H9 (cell line): Measurements from ENCODE around the gene SLC16A14. TPM values are rescaled to one million over a fixed set of nuclear protein-coding genes. Genes with fewer than 3 reads are reported as not detected.

Experiments used
- DNase-seq: peaks from one replicate; pipeline ENCODE4 v3.0.0-alpha.2; 2017
- H2AFZ ChIP-seq: one replicate; pipeline ENCODE4 v1.6.1; 2013; ENCODE audit warnings: mild to moderate bottlenecking, low read length, control low read depth, moderate library complexity
- H2AK5ac ChIP-seq: 2 replicates; pipeline ENCODE4 v1.6.1; 2013; ENCODE audit warnings: low read length, control low read depth, mixed read lengths; ENCODE audit not compliant: insufficient read length
- H2BK120ac ChIP-seq: one replicate; pipeline ENCODE4 v1.6.1; 2013; ENCODE audit warnings: low read depth, mild to moderate bottlenecking, low read length, control low read depth, inconsistent platforms; ENCODE audit not compliant: poor library complexity, severe bottlenecking
- H2BK12ac ChIP-seq: 2 replicates; pipeline ENCODE4 v1.6.1; 2013; ENCODE audit warnings: low read length, control low read depth, mixed read lengths, low read depth; ENCODE audit not compliant: insufficient read length
- H2BK15ac ChIP-seq: 2 replicates; pipeline ENCODE4 v1.6.1; 2013; ENCODE audit warnings: low read depth, low read length, control low read depth
- H2BK20ac ChIP-seq: one replicate; pipeline ENCODE4 v1.6.1; 2013; ENCODE audit warnings: low read depth, mild to moderate bottlenecking, low read length, control low read depth, inconsistent platforms; ENCODE audit not compliant: poor library complexity, severe bottlenecking
- H2BK5ac ChIP-seq: 2 replicates; pipeline ENCODE4 v1.6.1; 2013; ENCODE audit warnings: low read length, control low read depth, mixed read lengths; ENCODE audit not compliant: insufficient read length
- H3K14ac ChIP-seq: 2 replicates; pipeline ENCODE4 v1.6.1; 2013; ENCODE audit warnings: low read length, control low read depth; ENCODE audit not compliant: insufficient read depth
- H3K18ac ChIP-seq: 2 replicates; pipeline ENCODE4 v1.6.1; 2013; ENCODE audit warnings: low read depth, mild to moderate bottlenecking, mixed read lengths, low read length, control low read depth; ENCODE audit not compliant: insufficient read length
- H3K23ac ChIP-seq: 2 replicates; pipeline ENCODE4 v1.6.1; 2013; ENCODE audit warnings: low read length, control low read depth, mixed read lengths, low read depth; ENCODE audit not compliant: insufficient read length
- H3K23me2 ChIP-seq: 2 replicates; pipeline ENCODE4 v1.6.1; 2013; ENCODE audit warnings: low read depth, mild to moderate bottlenecking, mixed read lengths, low read length, control low read depth; ENCODE audit not compliant: insufficient read length, poor library complexity, severe bottlenecking
- H3K27ac ChIP-seq: 2 replicates; pipeline ENCODE4 v1.5.1; 2013; ENCODE audit warnings: low read length, control low read depth, mixed read lengths, low read depth; ENCODE audit not compliant: insufficient read length
- H3K27me3 ChIP-seq: 2 replicates; pipeline ENCODE4 v1.6.1; 2013; ENCODE audit warnings: low read length, control low read depth, inconsistent platforms; ENCODE audit not compliant: insufficient read depth
- H3K4ac ChIP-seq: 2 replicates; pipeline ENCODE4 v1.6.1; 2013; ENCODE audit warnings: low read depth, mild to moderate bottlenecking, control low read depth, inconsistent platforms, low read length, moderate library complexity
- H3K4me1 ChIP-seq: 2 replicates; pipeline ENCODE4 v1.6.1; 2013; ENCODE audit warnings: low read length, control low read depth, inconsistent platforms; ENCODE audit not compliant: insufficient read depth
- H3K4me2 ChIP-seq: 2 replicates; pipeline ENCODE4 v1.6.1; 2013; ENCODE audit warnings: low read length, control low read depth, mixed read lengths; ENCODE audit not compliant: insufficient read length, insufficient read depth
- H3K56ac ChIP-seq: 2 replicates; pipeline ENCODE4 v1.6.1; 2013; ENCODE audit warnings: low read depth, mild to moderate bottlenecking, mixed read lengths, low read length, control low read depth; ENCODE audit not compliant: insufficient read length
- H3K79me1 ChIP-seq: 2 replicates; pipeline ENCODE4 v1.6.1; 2013; ENCODE audit warnings: low read depth, mild to moderate bottlenecking, moderate library complexity, low read length, control low read depth, inconsistent platforms; ENCODE audit not compliant: insufficient read depth, poor library complexity, severe bottlenecking
- H3K79me2 ChIP-seq: 2 replicates; pipeline ENCODE4 v1.6.1; 2013; ENCODE audit warnings: low read length, control low read depth, inconsistent platforms; ENCODE audit not compliant: insufficient read depth
- H3K9ac ChIP-seq: 2 replicates; pipeline ENCODE4 v1.6.1; 2013; ENCODE audit warnings: low read length, control low read depth, mixed read lengths; ENCODE audit not compliant: insufficient read length; ENCODE audit errors: extremely low read depth
- H3K9me3 ChIP-seq: one replicate; pipeline ENCODE4 v1.6.1; 2013; ENCODE audit warnings: low read depth, low read length, inconsistent platforms; ENCODE audit not compliant: control insufficient read depth
- H3T11ph ChIP-seq: one replicate; pipeline ENCODE4 v1.6.1; 2013; ENCODE audit warnings: mild to moderate bottlenecking, low read length, control low read depth, inconsistent platforms
- H4K20me1 ChIP-seq: one replicate; pipeline ENCODE4 v1.6.1; 2013; ENCODE audit not compliant: control insufficient read depth, insufficient read length, insufficient read depth
- H4K5ac ChIP-seq: 2 replicates; pipeline ENCODE4 v1.6.1; 2013; ENCODE audit warnings: low read depth, mild to moderate bottlenecking, mixed read lengths, low read length, control low read depth; ENCODE audit not compliant: insufficient read length
- H4K8ac ChIP-seq: replicated peaks from 2 replicates; pipeline ENCODE4 v1.6.1; 2013; ENCODE audit warnings: low read length, control low read depth, mixed read lengths, low read depth; ENCODE audit not compliant: insufficient read length
- H4K91ac ChIP-seq: 2 replicates; pipeline ENCODE4 v1.6.1; 2013; ENCODE audit warnings: low read depth, mild to moderate bottlenecking, moderate library complexity, mixed read lengths, low read length, control low read depth; ENCODE audit not compliant: insufficient read length
- H3K27ac Mint-ChIP-seq, 3 experiments: 2 replicates in 2 of 3; 3 replicates in 1 of 3; pipeline ENCODE4 v1.8.0; 2020 to 2021; ENCODE audit warnings: mixed read lengths in 3 of 3, mild to moderate bottlenecking in 1 of 3, moderate library complexity in 1 of 3
- H3K27me3 Mint-ChIP-seq: 2 replicates; pipeline ENCODE4 v1.8.0; 2021; ENCODE audit warnings: low read depth, mild to moderate bottlenecking, moderate library complexity, mixed read lengths
- H3K36me3 Mint-ChIP-seq, 3 experiments: 2 replicates in 2 of 3; 3 replicates in 1 of 3; pipeline ENCODE4 v1.8.0; 2020 to 2021; ENCODE audit warnings: low read depth in 3 of 3, mixed read lengths in 3 of 3; ENCODE audit not compliant: insufficient read depth in 1 of 3
- H3K4me1 Mint-ChIP-seq, 2 experiments: 2 replicates each; pipeline ENCODE4 v1.8.0; 2020; ENCODE audit warnings: mixed read lengths in 2 of 2
- H3K4me3 Mint-ChIP-seq, 2 experiments: 2 replicates in 1 of 2; 3 replicates in 1 of 2; pipeline ENCODE4 v1.8.0; 2020 to 2021; ENCODE audit warnings: mild to moderate bottlenecking in 2 of 2, mixed read lengths in 2 of 2, moderate library complexity in 1 of 2
- H3K9me3 Mint-ChIP-seq, 2 experiments: 2 replicates in 1 of 2; 3 replicates in 1 of 2; pipeline ENCODE4 v1.8.0; 2020; ENCODE audit warnings: mild to moderate bottlenecking in 2 of 2, mixed read lengths in 2 of 2, moderate library complexity in 1 of 2
- WGBS: extraction: QIAGEN DNeasy Blood & Tissue Kit; methylation state at CpG from one replicate; pipeline ENCODE4 v1.1.7; 2013; ENCODE audit warnings: missing lambda C conversion rate, low lambda C conversion rate, mixed read lengths; ENCODE audit not compliant: insufficient read length; ENCODE audit errors: extremely low coverage; 5-methylcytosine and 5-hydroxymethylcytosine counted together
- total RNA-seq: library from RNA; stranded (reverse); gene quantifications from 2 replicates; pipeline ENCODE4 v1.2.1, GENCODE V29; 2021
- TF ChIP-seq, protein P1 (sequence below): fragments of 200-600 bp; sonication (generic); conservative IDR thresholded peaks from 3 replicates; pipeline ENCODE4 v1.8.0; 2021; ENCODE audit warnings: antibody characterized with exemption, mild to moderate bottlenecking

SLC16A14 gene
- total RNA-seq, 1 experiment from 2014 or later: 0.61 TPM

DNA sequence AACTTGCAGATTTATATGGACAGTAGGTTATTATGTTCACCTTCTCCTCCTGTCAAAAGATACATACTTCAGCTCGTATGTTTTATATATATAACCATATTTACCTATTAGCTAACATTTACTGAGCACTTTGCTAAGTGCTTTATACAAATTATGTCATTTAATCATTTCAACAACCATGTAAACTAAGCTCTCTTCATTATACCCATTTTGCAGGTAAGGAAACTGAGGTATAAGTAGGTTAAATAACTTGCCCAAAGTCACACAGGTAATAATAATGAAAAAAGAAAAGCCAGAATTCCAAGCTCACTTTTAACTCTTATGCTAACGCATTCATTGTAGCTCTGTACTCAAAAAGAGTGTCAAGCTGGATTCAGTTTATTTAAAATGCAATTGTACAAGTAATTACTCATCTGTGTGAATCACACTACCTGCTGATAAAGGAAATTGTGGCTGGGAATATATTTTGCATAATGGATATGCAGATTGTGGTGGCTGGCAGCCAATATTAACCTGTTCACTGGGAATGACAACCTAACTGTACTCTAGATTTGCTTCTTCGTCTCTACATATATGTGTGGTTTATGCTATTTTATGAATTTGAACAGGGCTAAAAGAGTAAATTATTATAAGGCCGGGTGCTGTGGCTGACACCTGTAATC, 20.6 kb downstream of the SLC16A14 start:
- Histone ChIP-seq H2BK5ac (no peak overlapping the region), H3K9ac (no peak overlapping the region), H2BK15ac (no peak overlapping the region), H3K79me1 (no peaks in the 10 kb centered on the region), H4K8ac (no peak overlapping the region), H2AK5ac (no peak overlapping the region), H3K9me3 (no peaks in the 10 kb centered on the region), H3K4me1 (no peaks in the 10 kb centered on the region), H3K4ac (no peak overlapping the region), H2BK12ac (no peak overlapping the region), H3K14ac (no peak overlapping the region), H3K27me3 (no peaks in the 10 kb centered on the region), H3K27ac (no peak overlapping the region), H4K91ac (no peak overlapping the region), H2BK20ac (no peak overlapping the region), H3K18ac (no peak overlapping the region), H3T11ph (no peak overlapping the region), H3K23me2 (no peaks in the 10 kb centered on the region), H4K5ac (no peak overlapping the region), H3K23ac (no peak overlapping the region), H2BK120ac (no peak overlapping the region), H3K4me2 (no peak overlapping the region), H4K20me1 (no peaks in the 10 kb centered on the region), H3K56ac (no peak overlapping the region), H2AFZ (no peak overlapping the region), H3K79me2 (no peaks in the 10 kb centered on the region)
- H3K4me1 Mint-ChIP-seq: peaks cover 0 to 4% of the 10 kb centered on the region in 2 experiments; a peak in 1 of 4 replicates
- peaks cover 0 to 4% (median 0%) of the 10 kb centered on the region in 3 experiments; a peak in 1 of 7 replicates for H3K36me3 Mint-ChIP-seq
- DNase-seq: no peak
- TF ChIP-seq, protein P1, sequence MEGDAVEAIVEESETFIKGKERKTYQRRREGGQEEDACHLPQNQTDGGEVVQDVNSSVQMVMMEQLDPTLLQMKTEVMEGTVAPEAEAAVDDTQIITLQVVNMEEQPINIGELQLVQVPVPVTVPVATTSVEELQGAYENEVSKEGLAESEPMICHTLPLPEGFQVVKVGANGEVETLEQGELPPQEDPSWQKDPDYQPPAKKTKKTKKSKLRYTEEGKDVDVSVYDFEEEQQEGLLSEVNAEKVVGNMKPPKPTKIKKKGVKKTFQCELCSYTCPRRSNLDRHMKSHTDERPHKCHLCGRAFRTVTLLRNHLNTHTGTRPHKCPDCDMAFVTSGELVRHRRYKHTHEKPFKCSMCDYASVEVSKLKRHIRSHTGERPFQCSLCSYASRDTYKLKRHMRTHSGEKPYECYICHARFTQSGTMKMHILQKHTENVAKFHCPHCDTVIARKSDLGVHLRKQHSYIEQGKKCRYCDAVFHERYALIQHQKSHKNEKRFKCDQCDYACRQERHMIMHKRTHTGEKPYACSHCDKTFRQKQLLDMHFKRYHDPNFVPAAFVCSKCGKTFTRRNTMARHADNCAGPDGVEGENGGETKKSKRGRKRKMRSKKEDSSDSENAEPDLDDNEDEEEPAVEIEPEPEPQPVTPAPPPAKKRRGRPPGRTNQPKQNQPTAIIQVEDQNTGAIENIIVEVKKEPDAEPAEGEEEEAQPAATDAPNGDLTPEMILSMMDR: no peak
- no peak overlapping the region for H3K4me3 Mint-ChIP-seq
- no peaks in the 10 kb centered on the region for H3K9me3 Mint-ChIP-seq
- H3K27ac Mint-ChIP-seq: no peak overlapping the region
- WGBS: no CpG with 5 or more reads among the region's 4 CpGs
- H3K27me3 Mint-ChIP-seq: no peaks in the 10 kb centered on the region
